H1 (cell line): ENCODE measurements around the gene CRADD. TPM values are rescaled to one million over a fixed set of nuclear protein-coding genes. Genes with fewer than 3 reads are reported as not detected.

Source experiments
- ATF3 ChIP-seq: IDR thresholded peaks from 2 replicates; pipeline ENCODE4 v1.6.1; 2011; ENCODE audit warnings: low read depth, mild to moderate bottlenecking, low read length; ENCODE audit not compliant: insufficient read depth
- GTF2F1 ChIP-seq: IDR thresholded peaks from 2 replicates; pipeline ENCODE4 v1.6.1; 2012; ENCODE audit warnings: low read depth, low read length, improper control_type of control experiment, borderline replicate concordance
- KDM1A ChIP-seq: fragments of 200-600, 300-600 bp; sonication (generic); IDR thresholded peaks from 2 replicates; pipeline ENCODE4 v1.7.1; 2016; ENCODE audit warnings: mild to moderate bottlenecking, low read length, borderline replicate concordance
- KDM5A ChIP-seq: fragments of 200-600 bp; IDR thresholded peaks from 2 replicates; pipeline ENCODE4 v1.7.1; 2012; ENCODE audit warnings: mild to moderate bottlenecking, low read length, inconsistent platforms, mixed read lengths
- MAFK ChIP-seq: IDR thresholded peaks from 2 replicates; pipeline ENCODE4 v1.6.1; 2012; ENCODE audit warnings: low read depth, mild to moderate bottlenecking, improper control_type of control experiment, low read length
- NANOG ChIP-seq: IDR thresholded peaks from 2 replicates; pipeline ENCODE4 v1.6.1; 2011; ENCODE audit warnings: low read length, low read depth, mild to moderate bottlenecking, inconsistent platforms; ENCODE audit not compliant: insufficient read depth, poor library complexity, severe bottlenecking
- POLR2A ChIP-seq, 2 experiments: IDR thresholded peaks; 1 replicate in 1 of 2; 2 replicates in 1 of 2; pipeline ENCODE4 v1.6.1; 2011; ENCODE audit warnings: low read depth in 2 of 2, low read length in 2 of 2, mild to moderate bottlenecking in 2 of 2; ENCODE audit errors: control extremely low read depth in 1 of 2
- polyA plus RNA-seq, 7 experiments: library from polyadenylated mRNA; depleted of rRNA in 3 of 7; stranded (reverse) in 5 of 7; unstranded in 2 of 7; fragments of >200 nt in 5 of 7; fragments of 200-250 nt in 2 of 7; gene quantifications; 1 replicate in 5 of 7; 2 replicates in 1 of 7; 4 replicates in 1 of 7; pipeline versions ENCODE4 v1.2.1 to v1.2.3, GENCODE V29; 2011 to 2013; ENCODE audit warnings: missing spikeins in 2 of 7, mixed read lengths in 2 of 7
- total RNA-seq: library from RNA; stranded (reverse); fragmentation: NEBNext Ultra II Directional; extraction: Animal tissue kit (Norgen Biotek cat#: 25700); gene quantifications from 2 replicates; pipeline ENCODE4 v1.2.1, GENCODE V29; 2021

CRADD gene
- total and polyA plus RNA-seq, 2 of the 8 experiments (the other 6 are each of a cell fraction or from before 2014, with no cell fraction given) = 8.1 to 15.4 TPM

DNA sequence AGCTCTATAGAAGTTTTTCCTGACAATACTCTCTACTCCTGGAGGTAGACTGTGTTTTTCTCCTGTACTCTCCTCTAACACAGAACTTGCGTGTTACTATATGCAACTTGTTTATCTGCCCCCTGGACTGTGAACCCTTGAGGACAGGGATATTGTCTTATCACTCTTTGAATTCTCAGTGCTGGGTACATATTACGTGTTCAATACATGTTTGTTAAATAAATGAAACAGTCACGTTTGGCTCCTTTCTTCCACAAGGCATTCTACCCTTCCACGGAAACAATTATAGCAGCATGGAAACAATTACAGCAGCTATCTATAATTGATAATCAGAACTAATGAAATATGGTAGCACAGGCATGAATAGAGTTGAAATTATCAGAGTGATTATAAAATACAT is 50.7 kb downstream of the CRADD start (continued):
- TF ChIP-seq GTF2F1 (no peak), ATF3 (no peak), NANOG (no peak), MAFK (no peak), KDM5A (no peak), KDM1A (no peak), POLR2A (IDR thresholded peaks at IDR 0.05; ENCODE audit: control extremely low read depth in 1 of 2, low read depth in 2 of 2, low read length in 2 of 2) (no peak)
